NCI-H2029 (cell line): ENCODE data around the gene NT5M.

Experiments
- DNase-seq: peaks from one replicate; lab custom pipeline; 2025; lab: John Stamatoyannopoulos, UW

NT5M gene

DNA sequence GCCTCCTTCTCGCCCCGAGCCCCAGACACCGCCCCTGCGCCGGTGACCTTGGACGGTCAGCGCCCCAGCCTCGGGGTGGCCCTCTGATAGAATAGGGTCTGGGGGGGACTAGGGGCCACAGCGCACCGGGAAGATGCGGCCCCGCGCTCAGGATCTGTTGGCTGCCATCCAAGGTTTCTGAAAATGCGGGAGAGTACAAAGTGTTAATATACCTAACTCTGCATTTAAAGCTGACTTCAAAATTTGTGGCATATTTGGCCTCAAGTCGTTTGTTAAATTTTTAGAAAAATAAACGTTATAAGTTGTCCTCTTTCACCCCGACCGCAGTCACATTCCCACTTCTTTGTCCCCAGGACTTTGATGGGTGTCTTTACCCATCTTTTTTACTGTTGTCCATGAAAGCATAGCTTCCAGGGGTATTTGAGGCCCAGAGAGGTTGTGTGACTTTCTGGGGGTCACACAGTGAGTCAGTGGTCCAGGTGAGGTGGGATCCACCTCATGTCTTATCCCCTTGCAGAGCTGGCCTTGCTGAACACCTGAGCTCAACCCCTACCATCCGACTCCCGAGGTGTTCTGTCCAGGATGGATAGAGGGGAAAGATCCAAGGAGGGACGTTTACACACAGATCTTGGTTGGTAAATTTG is 796 bp downstream of the NT5M start:
- DNase-seq, result no peak

DNA sequence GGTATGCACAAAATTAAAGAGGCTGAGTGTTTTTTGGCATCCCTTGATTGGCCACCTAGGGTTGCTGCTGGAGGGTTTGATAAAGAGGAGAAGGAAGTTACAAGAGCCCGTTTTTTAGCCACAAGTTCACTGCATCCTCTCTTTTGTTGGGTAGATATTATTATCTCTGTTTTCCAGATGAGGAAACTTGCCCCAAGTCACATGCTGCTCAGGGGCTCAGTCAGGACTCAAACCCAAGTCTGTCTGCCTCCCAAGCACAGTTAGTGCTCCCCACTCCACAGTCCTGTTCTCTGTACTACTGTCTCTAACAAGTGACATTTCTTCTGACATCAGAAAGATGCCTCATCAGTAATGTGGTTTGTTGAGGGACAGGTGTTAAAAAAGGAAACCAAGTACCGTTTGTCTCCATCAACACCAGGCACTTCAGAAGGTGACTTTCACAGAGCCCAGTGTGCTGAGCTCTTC is 1.4 kb downstream of the NT5M start:
- no peak for DNase-seq

DNA sequence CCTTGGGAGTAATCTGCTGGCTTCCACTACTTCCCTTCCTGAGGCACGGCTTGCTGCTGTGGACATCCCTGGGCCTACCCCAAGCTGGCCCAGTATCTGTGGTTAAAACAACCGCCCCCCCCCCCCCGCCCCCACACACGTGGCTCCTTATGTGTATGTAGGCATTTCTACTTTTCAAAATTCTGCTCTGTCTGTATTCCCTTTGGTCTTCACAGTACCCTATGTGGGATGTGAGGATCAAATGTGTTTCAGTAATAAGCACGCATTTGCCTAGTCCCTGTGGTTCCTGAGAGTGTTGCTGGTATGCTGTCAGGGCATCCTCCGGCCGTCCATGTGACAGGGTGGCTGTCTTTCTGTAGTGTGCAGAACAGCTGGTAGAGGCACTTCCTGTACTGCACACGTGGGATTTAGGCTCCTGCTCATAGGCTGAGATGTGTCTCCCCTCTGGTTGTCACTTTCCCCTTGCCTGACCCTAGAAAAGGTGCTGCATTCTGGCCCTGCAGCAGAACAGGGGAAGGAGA is 2.2 kb downstream of the NT5M start:
- no peak for DNase-seq

DNA sequence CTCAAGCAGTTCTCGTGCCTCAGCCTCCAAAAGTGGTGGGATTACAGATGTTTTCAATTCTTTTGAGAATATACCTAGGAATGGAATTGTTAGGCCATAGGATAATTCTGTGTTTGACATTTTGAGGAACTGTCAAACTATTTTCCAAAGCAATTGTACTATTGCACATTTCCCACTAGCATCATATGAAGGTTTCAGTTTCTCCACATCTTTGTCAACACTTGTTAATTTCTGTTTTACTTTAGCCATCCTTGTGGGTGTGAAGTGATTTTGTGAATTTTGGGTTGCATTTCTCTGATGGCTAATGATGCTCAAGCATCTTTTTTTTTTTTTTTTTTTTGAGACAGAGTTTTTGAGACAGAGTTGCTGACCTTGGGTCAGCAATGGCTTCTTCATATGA is 6.2 kb downstream of the NT5M start:
- DNase-seq, result no peak

- DNase-seq, result no peak
Observed at GRCh38 chr17:17313350-17313991, 10.3 kb downstream of the NT5M start.

DNA sequence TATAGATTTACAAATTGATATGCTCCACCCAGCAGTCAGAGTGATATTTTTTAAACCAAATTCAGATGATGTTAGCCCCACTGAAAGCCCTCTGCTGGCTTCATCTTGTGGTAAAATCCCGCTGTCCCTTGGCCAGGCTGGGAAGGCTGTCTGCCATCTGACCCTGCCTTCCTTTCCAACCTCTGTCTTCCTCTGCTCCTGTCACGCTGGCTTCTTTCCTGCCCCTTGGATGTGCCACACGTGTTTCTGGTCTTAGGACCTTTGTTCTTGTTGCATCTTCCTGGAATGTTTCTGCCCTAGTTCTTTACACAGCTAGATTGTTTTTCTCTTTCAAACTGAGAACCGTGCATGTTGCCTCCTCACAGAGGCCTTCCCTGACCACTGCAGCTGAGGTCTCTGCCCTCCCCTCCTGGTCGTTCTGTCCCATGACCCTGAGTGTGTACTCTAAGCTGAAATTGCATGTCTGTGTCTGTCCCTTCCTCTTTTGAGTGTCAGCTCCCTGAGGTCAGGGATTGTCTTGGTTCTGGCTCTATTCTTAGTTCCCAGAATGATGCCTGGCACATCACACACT is 11.4 kb downstream of the NT5M start:
- DNase-seq, result no peak

DNA sequence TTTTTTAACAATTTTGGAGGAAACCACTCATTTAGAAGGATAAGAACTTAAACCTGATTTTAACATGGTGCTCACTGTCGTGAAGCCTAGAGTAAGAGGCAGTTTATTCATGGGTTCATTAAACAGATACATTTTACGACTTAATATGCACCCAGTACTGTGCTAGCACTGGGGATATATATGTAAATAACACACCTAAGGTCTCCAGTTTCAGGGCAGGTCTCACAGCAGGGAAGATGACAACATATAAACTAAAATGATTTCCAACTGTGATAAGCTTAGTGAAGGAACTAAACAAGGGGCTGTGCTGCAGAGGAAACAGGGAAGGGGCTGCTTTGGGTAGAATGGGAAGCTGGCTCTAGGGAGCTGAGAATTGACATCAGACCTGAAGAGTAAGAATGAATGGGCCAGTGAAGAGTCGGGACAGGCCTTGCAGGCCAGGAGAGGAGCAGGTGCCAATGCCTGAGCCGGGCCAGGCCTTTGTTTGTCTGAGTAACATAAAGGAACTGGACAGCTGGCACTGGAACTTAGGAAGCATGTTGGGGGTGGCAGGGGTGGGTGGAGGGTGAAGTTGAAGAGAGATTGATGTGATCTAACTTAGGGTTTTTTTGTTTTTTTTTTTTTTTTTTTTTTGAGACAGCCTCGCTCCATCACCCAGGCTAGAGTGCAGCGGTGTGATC is 12.1 kb downstream of the NT5M start:
- DNase-seq, result no peak

GRCh38 chr17:17320188-17320910 is 17.2 kb downstream of the NT5M start:
- no peak for DNase-seq

DNA sequence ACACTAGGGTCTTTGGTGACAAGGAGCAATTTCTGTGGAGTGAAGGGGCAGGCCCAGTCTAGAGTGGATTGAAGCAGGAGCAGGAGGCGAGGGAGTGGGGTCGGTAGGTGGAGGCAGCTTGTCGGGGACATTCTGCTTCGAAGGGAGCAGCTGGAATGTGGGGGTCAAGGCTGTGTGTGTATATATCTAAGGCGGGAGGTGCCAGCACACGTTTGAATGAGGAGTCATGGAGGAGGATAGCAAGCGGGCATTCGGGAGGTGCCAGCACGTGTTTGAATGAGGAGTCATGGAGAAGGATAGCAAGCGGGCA is 17.7 kb downstream of the NT5M start:
- DNase-seq, result no peak

DNA sequence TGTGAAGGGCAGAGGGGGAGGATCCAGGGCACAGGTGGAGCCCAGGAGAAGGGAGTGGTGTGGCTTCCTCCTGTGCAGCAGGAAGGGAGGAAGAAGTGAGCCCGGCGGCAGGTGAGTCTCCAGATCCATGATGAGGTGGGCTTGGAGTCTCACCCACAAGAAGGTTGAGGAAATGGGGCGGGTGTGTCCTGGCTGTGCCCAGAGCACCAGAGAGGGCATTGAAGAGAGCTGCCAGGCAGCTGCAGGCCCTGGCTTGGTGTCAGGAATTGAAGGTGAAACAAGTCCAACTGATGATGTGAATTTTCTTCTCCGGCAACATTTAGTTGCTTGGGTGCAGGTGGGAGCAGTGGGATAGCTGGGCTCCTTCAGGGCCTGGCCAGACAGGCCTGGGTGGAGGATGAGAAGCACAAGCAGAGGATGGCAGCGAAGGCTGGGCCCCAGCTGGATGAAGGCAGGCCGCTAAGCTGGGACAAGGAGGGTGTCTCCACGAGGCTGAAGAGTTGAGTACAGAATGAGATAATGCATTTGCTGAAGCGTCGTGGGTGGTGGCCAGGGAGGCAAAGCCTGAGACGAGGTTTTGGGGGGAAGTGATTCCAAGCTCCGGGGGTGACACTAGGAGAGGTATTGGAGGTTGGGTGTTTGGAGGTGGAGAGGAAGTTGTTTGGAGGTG is 18.3 kb downstream of the NT5M start:
- no peak for DNase-seq

DNA sequence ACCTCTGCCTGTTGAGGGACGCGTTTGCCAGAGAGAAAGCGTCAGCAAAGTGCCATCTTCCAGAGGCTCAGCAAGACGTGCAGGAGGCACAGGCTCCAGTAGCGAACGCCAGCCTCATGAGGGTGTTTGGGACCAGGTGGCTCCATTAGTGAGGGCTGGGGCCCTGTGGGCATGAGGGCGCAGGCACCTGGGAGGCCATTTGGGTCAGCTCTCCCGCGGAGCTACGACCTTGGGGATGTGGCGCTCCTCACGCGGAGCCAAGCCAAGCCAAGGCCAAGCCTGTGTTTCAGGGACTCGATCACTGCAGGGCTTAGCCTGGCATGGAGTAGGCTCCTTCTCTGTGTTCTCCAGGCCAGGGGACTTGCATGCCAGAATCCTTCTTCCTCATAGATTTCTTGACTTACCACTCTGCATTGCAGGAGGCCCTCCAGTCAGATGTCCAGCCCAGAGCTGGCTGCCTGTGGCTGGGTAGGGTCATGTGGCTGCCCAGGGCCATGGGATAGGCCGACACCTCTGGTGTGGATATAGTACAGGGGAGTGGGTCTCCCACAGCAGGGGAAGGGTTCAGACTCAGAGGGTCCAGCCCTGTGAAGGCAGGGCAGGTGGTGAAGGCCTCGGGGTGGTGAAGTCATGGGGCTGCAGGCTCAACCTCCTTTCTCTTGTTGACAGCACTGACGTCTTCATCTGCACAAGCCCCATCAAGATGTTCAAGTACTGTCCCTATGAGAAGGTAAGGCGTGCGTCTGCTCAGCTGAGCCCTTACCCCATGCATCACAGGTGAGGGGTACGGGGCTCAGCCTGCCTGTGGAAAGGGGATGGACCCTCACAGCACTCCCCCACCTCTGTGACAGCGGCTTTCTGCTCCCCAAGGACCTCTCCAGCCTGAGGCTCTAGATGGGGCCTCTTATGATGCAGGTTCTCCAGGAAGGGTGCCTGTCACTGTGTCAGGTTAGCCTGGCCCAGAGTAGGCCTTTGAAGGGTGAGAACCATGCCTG is 19.6 kb downstream of the NT5M start:
- no peak for DNase-seq

- no peak for DNase-seq
Observed at GRCh38 chr17:17324616-17325015, 21.4 kb downstream of the NT5M start.

GRCh38 chr17:17325228-17325627 is 22.1 kb downstream of the NT5M start:
- no peak for DNase-seq

DNA sequence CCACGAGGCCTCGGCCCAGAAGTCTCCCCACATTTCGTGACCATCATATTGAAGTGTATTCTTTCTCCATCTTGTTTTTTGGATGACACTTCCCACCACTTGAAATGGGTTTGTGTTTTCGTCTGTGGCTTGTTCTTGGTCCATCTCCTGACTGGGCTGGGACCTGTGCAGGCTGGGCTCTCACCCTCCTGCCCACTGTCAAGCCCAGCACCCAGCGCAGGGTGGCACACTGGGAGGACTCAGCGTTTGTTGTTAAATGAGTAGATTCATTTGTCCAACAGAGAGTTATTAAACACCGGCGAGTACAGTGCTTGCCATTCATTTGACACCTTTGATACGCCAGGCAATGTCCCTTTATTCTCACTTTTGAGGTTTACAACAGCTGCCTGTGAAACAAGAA is 22.6 kb downstream of the NT5M start:
- no peak for DNase-seq

GRCh38 chr17:17326275-17326875 is 23.2 kb downstream of the NT5M start:
- DNase-seq, result no peak

DNA sequence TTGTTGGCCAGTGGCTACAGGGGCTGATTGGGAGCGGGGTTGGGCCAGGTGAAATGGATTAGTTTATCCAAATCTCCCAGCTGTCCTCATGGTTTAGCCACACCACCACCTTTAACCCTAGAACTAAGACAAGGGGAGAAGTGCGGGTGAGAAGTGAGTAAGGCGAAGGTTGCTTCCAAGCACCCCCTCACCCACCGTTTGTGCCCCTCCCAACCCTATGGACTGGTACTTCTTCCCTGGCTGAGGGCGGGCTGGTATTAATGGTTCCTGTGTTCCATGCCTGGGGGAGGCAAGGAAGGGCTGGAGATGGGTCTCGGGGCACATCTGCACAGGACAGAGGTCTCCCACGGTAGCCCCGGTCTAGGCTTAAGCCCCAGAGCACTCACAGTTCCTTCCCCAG is 25.1 kb downstream of the NT5M start:
- DNase-seq, result no peak

DNA sequence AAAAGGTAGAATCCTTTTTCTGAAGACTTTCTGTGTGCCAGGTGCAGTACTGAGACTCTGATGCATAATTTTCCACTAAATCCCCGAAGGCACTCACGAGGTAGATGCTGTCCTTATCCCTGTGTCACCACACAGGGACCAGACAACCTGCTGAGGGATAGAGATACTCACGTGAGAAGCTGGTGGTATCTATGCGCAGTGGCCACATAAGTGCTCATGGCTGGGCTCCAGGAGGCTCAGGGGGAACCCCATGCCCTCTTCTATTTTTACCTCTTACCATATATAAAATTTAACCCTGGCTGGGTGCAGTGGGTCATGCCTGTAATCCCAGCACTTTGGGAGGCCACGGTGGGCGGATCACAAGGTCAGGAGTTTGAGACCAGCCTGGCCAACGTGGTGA is 38.3 kb downstream of the NT5M start:
- no peak for DNase-seq

DNA sequence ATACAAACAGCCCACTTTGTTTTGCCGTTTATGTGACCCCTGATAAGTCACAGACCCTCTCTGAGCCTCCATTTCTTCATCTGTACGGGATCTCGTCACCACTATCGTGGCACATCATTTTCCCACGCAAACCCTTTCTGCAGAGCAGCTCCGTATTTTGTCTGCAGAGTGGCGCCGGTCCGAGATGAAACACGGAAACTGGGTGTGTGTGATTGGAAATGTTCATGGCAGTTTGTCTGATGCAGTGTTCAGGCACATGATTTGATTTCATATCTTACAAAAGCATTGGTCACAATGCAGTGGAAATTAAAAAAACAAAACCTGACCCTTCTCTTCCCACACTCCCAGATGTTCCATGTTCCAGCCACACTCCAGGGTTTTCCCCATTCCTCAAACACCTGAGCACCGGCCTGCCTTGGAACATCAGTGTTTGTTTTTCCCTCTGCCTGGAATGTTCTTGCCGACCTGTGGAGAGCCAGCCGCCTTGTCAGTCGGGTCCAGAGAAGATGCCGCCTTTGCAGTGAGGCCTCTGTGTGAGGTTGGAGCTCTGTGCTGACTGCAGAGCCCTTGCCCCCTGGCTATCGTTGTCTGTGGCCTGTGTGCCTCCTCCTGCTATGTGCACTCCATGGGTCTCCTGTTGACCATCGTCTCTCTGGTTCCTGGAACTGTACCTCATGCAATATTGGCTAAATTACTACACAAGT is 39.2 kb downstream of the NT5M start:
- no peak for DNase-seq

- no peak for DNase-seq
Observed at GRCh38 chr17:17343160-17343735, 40.1 kb downstream of the NT5M start.
